GM18511 (cell line): ENCODE results near the gene MBLAC1.

ENCODE experiments used
- ATAC-seq: cut with Tn5 transposase; IDR thresholded peaks from one replicate; pipeline ENCODE4 v1.9.1; 2021; ENCODE audit warnings: mild to moderate bottlenecking, moderate library complexity; ENCODE audit not compliant: unreplicated experiment

MBLAC1 gene

GRCh38 chr7:100169147-100169850 is 42.5 kb downstream of the MBLAC1 start:
- no peak for ATAC-seq

DNA sequence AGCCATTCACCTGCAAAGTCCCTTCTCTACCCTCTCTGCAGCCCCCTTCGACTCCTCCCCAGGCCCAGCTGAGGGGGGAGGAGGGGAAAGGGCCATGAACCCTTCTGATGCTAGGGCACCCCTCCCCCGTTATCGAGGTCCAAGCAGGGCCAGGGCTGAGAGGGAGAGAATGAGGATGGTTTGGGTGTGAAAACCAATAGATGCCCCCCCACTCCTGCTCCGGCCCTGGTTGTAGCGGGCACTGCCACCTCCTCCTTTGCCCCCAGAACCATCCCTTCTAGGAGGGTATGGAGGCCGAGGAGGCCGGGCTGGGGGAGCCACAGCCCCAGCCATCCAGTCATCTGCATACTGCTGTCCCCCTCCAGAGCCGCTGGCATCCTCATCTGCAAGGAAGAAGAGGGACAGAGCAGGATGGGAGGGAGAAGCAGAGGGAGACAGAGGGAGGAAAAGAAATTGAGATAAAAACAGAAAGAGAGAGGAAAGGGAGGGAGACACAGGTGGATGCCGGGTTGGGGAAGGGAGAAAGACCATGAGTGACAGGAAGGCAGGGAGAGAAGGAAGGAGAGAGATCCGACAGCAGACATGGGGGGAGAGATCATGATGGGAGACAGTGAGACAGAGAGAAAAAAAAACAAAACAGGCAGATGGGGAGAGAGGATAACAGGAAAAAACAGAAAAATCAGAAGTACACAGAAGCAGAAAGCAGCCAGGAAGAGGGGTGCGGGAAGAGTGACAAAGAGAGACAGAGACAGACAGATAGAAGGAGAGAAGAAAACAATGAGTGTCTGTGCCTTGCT is 43.5 kb downstream of the MBLAC1 start:
- no peak for ATAC-seq

DNA sequence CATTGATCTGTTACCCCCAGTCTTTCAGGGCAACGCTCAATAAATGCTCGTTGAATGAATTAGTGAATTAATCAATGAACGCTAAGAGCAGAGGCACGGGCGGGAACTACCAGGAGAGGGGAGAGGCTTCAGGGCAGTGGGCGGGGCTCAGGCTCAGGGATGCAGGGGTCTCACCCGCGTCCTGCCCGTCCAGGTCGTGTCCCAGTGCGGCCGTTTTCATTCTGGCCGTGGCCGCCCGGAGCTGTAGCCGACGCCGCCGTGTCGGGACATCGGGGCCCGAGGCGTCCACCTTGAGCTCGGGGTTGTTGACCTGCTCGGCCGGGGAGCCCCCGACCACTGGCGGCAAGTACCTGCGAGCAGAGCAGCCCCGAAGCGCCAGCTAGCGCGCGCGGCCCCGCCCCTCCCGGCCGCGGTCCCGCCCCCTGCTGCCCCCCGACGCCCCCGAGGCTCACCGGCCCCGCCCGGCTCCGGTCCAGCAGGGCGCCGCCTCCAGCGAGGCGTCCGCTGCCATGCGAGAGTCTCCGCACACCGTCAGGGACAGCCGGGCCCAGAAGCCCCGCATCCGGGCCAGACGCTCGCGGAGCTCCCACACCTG is 44.4 kb downstream of the MBLAC1 start:
- no peak for ATAC-seq

- no peak for ATAC-seq
Observed at GRCh38 chr7:100171840-100172239, 45.1 kb downstream of the MBLAC1 start.

DNA sequence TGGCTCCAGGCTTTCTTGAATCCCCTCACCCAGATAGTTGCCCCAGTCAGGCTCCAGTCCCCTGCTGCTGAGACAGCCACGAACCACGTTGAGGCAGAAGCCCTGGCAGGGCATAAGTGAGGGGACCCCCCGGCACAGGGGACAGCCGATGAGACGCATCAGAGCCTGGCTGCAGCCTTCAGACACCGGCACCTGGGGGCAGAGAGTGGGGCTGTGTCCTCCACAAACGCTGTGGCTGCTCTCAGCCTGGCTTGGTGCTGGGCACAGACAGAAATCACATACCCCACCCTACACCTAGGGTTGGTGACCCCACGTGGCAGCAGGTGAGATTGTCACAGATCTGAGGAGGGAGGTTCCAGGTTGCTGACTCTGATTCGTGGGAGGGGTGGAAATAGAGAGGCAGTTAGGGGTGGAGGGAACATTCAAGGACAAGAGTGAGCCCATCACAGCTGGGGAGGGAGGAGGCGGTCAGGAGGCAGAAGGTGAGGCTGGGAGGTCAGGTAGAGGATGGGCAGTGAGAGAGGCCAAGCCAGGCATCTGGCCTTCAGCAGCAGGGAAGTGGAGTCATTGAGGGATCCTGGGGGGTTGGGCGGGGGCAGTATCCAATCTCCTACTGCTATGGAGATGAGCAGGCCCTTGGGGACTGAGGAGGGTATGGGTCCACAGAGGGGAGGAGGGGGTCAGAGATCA is 47.2 kb downstream of the MBLAC1 start:
- ATAC-seq, result no peak

DNA sequence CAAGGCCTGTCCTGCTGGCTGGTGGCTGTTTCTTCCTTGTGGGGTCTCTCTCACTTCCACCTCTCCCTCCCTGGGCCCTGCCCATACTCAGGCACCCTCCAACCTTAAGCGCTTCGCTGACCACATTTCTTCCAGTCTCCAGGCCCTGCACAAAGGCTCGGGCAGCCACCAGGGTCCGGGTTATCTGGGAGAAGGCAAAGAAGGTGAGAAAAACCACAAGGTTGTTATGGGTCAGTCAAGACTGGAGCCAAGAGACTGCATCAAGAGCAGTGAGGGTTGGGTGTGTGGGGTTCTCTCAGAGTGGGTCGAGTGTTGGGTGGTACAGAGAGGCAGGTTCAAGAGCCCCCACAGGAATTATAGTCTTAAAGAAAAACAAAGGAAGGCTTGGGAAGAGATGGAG is 47.8 kb downstream of the MBLAC1 start:
- ATAC-seq, result no peak

- ATAC-seq, result no peak
Observed at GRCh38 chr7:100175296-100175935, 48.6 kb downstream of the MBLAC1 start.

DNA sequence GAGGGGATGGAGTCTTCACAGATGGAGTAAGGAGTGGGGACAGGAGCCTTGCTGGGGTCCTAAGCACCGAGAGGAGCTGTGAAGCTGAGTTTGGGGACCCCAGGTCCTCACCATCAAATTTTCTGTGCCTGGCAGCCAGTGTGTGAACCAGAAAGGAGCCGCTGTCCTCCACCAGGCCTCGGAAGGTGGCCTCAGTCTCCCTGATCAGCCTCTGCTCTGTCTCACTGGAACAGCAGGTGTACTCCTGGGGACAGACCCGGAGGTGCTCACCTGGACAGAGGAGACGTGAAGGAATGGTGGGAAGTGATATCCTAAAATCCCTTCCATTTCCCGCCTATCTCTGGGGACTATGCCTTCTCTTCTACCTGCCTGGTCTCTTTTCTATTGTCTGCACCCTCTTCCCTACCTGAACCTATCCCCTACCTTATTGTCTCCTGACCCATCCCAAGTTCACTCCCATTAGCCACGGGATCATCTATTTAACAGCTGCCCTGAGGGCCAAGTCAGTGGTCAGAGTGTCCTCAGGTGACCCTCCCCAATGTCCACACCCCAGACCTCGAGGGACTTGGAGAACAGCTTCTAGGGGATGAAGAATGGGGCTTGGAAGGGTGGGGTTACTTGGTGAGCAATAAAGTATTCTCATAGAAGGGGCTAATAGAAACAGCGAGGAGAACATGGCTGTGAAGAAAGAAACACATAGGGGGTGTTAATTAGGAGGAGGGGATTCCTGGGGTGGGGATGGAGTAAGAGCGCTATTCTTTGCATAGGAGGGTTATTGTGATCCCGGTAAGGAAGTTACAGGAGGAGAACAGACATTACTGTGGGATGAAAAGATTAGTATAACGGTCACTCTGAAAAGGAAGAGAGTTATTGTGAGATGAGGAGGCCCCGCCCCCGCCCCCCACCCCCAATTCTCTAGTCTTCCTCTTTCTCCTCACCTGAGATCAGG is 49.6 kb downstream of the MBLAC1 start:
- ATAC-seq, result no peak

DNA sequence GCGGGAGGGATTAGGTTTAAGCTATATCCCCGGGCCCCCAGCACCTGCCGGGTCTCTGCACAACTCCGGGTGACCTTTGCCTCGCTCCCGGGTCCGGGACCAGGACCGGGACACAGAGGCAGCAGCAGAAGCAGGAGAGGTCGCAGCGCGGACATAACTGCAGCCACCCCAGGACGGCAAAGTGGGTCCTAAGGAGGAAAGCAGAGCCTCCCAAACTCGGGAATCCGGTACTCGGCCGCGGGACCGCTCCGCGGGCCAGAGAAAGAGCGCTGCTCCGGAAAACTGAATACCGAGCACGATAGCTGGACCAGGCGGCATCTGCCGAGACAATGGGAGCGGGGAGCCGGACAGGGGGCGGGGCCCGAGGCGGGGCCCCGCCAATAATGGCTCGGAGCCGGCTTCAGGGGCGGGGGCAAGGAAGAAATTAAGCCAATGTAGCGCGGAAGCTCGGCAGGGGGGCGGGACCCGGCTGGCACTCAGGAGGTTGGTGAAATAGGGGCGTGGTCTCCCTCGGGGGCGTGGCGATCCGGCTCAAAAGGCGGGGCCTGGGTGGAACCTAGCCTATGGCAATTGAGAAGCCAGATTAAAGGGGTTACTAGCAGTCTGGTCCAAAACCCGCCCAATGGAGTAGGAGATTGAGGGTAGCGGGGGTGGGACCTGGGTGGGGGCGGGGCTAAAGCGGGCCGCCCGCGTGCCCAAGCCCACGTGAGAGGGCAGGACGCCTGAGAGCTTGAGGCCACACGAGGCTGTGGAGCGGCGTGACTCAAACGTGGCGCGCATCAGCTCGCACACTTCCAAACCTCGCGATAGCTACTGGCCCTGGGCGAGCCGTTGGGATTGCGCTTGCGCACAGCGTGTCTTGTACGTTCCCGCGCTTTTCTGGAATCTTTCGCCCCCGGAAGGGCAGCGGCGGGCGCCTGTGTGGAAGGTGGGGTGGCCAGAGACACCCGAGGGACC is 50.6 kb downstream of the MBLAC1 start, which contains the start of the genes GPC2 and STAG3:
TSS of gene GPC2 (minus strand) at position 337 of the 957 bp plus-strand sequence. CDS start at position 155, 182 bp downstream.
TSS of gene STAG3 (plus strand) at position 874 of the 957 bp plus-strand sequence. CDS start 2,639 bp downstream, outside the sequence.
- peak; percentile 92 for ATAC-seq
